HG03108 (cell line): Measurements from ENCODE around the gene PSEN2.

Source experiments
- ATAC-seq: cut with Tn5 transposase; IDR thresholded peaks from one replicate; pipeline ENCODE4 v1.9.1; 2021; ENCODE audit warnings: moderate library complexity; ENCODE audit not compliant: unreplicated experiment

Gene PSEN2

GRCh38 chr1:226884966-226885820, 14.8 kb downstream of the PSEN2 start:
- no peak for ATAC-seq

DNA sequence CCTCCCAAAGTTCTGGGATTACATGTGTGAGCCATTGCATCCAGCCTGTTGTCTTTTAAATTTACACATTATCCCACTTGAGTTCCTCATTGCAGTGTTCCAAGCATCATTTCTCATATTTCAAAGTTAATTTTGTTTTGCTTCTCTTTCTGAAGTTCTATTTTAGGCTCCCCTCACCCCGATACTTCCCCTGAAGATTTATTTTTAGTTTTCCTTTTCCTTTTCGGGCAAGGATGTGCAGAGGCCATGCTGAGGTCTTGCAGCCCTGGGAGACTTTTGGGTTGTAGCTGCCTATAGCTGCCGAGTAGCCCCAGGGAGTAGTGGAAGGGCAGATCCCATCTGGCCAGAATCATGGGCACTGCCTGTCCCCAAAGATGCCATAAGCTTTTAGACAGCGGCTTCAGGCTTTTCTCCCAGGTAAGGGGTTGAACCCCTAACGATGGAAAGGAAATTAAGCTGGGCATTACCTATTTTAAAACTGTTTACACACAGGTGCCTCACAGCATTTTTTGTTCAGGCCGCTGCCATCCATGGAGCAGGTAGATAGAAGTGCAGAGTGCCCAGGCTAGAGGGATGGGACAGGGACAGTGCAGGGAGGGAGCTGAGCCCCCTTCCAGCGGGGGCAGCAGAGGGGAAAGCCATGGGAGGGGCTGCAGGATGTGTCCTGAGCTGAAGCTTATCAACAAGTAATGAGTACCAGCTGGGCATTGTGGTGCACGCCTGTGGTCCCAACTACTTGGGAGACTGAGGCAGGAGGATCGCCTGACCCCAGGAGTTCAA, 15.9 kb downstream of the PSEN2 start:
- ATAC-seq, result no peak

DNA sequence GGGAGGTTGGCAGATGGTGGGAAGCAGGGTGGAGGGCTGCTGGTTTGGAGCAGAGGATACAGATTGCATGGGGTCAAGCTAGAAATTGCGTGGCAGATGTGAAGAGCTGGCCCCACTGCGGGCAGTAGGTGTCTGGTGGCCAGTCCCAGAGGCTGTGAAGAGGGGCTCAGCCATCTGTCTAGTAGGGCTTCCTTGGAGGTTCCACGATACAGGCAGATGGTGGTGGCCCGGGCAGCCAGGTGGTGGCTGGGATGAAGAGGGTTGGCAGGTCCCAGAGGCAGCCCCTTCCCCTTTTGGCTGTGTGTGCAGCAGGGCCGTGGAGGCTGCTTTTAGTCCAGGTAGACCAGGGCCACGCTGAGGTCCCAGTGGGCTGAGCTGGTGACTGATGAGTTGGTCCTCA, 16.6 kb downstream of the PSEN2 start:
- no peak for ATAC-seq

- ATAC-seq, result no peak
These were observed 17.6 kb downstream of the PSEN2 start for GRCh38 chr1:226888021-226888420.

DNA sequence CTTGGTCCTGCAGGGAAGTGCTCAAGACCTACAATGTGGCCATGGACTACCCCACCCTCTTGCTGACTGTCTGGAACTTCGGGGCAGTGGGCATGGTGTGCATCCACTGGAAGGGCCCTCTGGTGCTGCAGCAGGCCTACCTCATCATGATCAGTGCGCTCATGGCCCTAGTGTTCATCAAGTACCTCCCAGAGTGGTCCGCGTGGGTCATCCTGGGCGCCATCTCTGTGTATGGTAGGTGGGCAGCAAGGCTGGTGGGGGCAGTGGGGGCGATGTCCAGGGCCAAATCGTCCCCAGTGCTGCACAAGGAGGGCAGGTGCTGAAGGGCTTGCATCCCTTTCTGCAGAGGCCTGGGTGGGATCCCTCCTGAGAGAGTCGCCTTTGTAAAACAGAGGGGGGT, 18.4 kb downstream of the PSEN2 start:
- no peak for ATAC-seq

DNA sequence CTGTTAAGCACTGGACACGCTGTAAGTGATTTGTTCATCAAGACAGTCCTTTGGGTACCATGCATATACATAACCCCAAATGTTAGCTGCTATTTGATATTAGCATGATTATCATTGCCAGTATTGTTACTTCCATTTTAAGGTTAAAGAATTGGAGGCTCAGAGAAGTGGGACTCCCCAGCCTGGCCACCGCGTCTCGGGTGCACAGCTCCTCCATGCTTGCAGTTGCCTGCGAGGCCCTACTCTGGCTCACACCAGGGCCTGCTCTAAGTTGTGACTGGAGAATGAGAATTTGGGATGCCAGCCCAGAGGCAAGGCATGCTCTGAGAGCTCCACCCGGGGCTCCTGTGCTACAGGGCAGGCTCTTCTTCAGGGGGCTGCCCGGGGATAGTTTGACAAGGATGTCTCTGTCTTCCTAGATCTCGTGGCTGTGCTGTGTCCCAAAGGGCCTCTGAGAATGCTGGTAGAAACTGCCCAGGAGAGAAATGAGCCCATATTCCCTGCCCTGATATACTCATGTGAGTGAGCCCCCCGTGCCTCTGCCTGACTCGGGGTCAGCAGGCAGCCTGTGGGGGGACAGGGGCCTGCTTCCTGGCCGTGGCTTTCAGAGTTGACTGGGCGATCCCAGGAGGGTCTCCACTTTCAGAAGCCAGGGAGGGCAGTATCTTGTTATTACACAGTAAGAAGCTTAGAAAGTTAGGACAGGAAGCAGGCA, 19.4 kb downstream of the PSEN2 start:
- ATAC-seq, result no peak

DNA sequence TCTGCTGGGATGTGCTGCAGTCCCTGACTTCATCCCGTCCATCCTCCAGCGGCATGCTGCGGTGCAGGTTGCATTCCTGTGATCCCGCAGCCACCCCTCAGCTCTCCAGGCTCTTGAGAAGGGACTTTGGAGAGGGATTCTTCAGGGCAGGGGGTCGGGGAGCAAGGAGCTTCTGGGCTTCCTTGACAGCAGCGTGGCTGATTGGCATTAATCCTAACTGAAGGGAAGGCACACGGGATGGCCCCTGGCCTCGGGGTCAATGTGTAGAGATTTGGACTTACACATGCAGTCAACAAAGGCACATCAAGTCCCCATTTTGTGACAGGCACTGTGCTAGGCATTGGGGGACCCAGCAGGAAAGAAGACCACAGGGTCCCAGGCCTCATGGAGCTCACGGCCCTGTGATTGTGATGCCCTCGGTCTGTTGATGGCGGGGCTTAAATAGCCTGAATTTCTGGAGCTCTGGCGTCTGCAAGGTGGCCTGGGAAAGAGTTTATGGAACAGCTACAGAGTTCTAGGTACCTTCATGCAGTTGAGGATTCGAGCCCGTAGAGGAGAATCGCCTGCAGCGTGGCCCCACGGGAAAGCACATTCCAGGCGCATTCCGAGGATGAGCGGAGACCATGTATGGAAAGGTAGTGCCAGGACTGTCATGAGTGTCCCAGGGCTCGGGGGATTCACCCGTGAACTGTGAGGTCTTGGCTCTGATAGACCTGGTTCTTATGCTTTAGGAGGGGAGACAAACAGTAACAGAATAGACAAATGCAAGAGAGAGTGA, 20.1 kb downstream of the PSEN2 start:
- ATAC-seq, result no peak

DNA sequence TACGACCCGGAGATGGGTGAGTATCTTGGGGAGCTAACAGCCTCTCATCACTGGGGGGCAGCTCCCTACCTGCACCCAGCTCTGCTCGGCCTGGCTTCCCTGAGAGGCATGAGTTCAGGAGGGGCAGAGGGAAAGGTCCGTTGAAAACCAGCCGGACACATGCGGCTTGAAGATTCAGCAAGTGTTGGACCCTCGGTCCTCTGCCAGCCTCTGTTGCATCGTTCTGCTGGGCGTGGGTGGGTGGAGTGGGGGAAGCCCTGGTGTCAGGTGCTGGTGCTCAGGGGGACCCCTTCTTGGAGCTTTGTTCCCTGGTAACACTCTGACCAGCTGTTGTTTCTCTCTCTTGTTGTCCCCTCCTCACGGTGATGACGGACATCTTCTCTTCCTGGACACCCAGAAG, 20.9 kb downstream of the PSEN2 start:
- no peak for ATAC-seq

DNA sequence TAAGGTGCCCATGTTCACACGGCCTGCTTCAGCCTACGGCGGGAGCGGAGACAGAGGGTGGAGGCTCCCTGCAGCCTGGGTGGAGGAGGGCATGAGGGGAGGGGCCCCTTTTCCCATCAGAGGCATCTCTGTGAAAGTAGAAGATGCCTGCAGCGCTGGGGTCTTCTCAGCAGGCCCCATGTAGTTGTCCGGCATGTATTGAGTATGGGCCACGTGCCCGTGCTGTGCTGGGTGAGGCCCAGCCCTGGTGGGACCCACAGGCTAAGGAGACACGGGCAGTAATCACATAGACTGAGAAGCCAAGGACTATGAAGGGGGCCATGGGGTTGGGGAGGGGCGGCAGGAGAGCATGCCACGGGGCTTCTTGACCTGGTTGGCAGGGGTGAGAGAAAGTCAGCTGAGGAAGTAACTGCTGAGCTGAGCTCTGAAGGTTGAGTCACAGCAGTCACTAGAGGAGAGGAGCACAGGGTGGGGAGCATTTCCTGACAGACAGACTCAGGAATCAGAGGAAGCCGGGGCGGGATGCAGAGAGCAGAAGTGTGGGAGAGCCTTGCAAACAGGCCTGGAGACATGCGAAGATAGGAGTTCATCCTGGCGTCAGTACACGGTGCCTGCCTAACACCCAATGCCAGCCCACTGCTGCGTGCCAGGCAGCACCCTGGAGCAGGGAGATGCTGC, 21.6 kb downstream of the PSEN2 start:
- no peak for ATAC-seq

- no peak for ATAC-seq
These were observed 22.1 kb downstream of the PSEN2 start for GRCh38 chr1:226892524-226892875.

DNA sequence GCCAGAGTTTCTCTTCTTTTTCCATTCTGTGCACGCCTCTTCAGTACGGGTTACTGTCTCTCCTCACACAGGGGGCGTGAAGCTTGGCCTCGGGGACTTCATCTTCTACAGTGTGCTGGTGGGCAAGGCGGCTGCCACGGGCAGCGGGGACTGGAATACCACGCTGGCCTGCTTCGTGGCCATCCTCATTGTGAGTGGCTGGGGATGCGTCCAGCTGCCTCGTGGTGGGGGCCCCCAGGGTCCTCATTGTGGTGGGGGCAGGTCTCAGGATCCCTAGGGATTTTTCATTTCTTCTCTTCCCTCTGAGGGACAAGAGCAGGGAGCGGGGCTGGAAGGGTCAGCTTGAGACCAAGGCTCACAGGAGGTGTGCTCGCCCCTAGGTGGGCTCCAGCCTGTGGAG, 23.5 kb downstream of the PSEN2 start:
- ATAC-seq, result no peak

- ATAC-seq, result no peak
These were observed 24.4 kb downstream of the PSEN2 start for GRCh38 chr1:226894826-226895225.

DNA sequence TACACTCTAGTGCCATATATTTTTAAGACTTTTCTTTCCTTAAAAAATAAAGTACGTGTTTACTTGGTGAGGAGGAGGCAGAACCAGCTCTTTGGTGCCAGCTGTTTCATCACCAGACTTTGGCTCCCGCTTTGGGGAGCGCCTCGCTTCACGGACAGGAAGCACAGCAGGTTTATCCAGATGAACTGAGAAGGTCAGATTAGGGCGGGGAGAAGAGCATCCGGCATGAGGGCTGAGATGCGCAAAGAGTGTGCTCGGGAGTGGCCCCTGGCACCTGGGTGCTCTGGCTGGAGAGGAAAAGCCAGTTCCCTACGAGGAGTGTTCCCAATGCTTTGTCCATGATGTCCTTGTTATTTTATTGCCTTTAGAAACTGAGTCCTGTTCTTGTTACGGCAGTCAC, 25.2 kb downstream of the PSEN2 start:
- no peak for ATAC-seq

DNA sequence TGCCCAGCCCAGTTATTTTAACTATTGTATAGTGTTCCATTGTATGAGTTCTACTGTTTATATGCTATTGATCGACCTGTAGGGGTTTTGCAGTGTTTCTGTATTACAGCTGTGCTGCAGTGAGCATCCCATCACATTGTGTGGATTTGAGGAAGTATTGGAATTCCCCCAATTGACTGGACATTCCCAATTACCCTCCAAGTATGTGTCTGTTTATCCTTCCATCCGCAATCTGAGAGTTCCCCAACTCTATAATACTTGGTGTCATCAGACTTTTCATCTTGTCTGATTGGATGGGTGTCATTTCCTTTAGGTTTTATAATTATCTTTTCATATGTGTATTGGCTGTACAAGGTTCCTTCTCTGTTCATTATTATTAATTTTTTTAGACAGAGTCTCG, 27.8 kb downstream of the PSEN2 start:
- no peak for ATAC-seq

GRCh38 chr1:226901421-226901820, 31.0 kb downstream of the PSEN2 start:
- ATAC-seq, result no peak

GRCh38 chr1:226902601-226903000, 32.2 kb downstream of the PSEN2 start:
- ATAC-seq, result no peak

DNA sequence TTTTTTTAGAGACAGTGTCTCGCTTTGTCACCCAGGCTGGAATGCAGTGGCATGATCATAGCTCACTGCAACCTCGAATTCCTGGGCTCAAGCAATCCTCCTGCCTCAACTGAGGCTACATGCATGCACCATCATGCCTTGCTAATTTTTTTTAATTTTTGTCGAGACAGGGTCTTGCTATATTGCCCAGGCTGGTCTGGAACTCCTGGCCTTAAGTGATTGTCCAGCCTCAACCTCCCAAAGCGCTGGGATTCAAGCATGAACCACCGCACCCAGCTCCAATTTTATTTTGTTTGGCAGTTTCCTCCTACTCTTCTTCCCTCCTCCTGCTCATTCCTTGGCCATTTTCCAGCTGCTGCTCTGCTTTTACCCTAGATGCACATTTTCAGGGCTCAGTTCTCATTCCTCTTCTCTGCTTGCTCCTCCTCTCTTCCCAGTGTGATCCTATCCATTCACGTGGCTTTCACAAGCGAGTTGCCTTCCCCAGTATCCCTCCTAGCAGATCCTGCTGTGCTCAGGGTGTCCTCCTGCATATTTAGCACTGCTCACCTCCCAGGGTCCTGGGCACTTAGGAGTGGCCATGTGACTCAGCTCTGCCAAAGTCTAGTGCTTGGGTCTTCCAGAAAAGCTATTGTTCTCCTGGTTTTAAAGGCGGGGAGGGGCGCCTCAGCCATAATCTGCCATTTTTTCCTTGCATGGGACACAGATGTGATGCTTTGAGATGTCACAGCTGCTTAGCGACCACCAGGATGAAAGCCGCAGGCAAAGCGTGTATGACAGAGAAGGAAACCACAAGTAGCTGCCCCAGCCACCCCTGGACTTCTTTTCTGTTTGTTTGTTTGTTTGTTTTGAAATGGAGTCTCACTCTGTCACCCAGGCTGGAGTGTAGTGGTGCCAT, 33.7 kb downstream of the PSEN2 start:
- ATAC-seq, result no peak

DNA sequence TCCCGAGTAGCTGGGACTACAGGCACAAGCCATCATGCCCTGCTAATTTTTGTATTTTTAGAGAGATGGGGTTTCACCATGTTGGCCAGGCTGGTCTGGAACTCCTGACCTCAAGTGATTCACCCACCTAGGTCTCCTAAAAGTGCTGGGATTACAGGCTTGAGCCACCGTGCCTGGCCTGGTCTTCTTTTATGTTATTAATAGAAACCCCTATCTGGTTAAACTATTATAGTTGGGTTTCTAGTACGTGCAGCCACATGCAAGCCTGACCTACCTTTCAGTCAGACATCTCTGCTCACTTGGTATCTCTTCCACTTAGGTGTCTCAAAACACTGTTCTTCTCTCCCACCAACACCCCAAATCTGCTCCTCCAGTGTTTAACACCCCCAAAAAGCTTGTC, 34.4 kb downstream of the PSEN2 start:
- no peak for ATAC-seq

GRCh38 chr1:226908419-226908818, 38.0 kb downstream of the PSEN2 start:
- no peak for ATAC-seq
